ENCODE data around the gene CEP164. TPM values are rescaled to one million over a fixed set of nuclear protein-coding genes. Genes with fewer than 3 reads are reported as not detected.

The CEP164 gene
- total RNA-seq, 1 experiment from 2014 or later = 47.4 TPM

DNA sequence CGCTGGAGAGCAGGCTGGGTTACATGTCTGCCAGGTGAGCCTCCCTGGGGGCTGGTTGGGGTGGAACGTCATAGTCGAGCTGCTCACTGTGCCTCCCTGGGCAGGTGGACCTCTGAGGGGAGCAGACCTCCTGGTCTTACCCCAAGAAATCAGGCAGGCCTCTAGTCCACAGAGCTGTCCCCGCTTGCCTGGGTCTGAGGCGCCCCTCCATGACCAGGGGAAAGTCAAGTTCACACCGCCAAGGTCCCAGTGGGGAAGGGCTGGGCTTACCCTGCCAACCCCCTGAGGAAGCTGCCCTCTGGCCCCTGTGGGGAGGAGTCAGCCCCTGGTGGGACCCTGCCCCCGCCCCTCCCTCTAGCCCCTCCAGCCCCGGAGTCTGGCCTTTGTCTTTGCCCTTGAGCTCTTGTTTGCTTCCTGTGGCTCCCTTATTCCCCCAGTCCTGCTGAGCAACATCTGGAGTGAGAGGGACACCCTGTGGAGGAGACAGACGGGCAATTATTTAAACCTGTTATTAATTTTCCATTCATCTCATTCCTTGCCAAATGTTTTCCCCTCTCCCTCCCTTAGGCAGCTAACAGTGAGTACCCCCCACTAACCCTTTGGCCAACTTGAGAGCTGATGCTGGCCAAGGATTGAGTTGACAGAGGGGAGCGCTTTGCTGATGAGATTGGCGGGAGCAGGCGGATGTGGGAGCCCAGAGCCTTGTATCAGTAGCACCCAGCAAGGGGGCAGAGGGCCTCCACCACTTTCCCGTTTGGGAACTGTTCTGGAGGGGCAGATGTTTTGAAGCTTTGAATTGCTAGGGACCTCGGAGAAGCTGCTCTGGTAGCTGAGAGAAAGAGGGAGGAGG, 83.4 kb downstream of the CEP164 start:
- Mint-ChIP-seq H3K4me3 (ENCODE audit: unreplicated experiment) (no peak overlapping the region), H3K27me3 (ENCODE audit: insufficient read depth, unreplicated experiment) (no peaks in the 10 kb centered on the region), H3K27ac (ENCODE audit: low read depth, unreplicated experiment) (no peak overlapping the region), H3K4me1 (ENCODE audit: insufficient read depth, unreplicated experiment) (no peaks in the 10 kb centered on the region), H3K9me3 (ENCODE audit: unreplicated experiment) (no peaks in the 10 kb centered on the region), H3K36me3 (ENCODE audit: insufficient read depth, unreplicated experiment) (peaks cover 26% of the 10 kb centered on the region)
- intact Hi-C loops (cut with micrococcal nuclease) = no loop called here
- BruUV-seq (replicated peaks) = no TSS peak
- ChIA-PET CTCF (interaction anchor here (0.5 to 5.1 kb wide), 3 partner anchors 15 to 407 kb away, joined by 3 to 42 read pairs (median 5); no protein-coding TSS in a partner anchor), POLR2A (no interaction called here)
- TF ChIP-seq, protein P1, sequence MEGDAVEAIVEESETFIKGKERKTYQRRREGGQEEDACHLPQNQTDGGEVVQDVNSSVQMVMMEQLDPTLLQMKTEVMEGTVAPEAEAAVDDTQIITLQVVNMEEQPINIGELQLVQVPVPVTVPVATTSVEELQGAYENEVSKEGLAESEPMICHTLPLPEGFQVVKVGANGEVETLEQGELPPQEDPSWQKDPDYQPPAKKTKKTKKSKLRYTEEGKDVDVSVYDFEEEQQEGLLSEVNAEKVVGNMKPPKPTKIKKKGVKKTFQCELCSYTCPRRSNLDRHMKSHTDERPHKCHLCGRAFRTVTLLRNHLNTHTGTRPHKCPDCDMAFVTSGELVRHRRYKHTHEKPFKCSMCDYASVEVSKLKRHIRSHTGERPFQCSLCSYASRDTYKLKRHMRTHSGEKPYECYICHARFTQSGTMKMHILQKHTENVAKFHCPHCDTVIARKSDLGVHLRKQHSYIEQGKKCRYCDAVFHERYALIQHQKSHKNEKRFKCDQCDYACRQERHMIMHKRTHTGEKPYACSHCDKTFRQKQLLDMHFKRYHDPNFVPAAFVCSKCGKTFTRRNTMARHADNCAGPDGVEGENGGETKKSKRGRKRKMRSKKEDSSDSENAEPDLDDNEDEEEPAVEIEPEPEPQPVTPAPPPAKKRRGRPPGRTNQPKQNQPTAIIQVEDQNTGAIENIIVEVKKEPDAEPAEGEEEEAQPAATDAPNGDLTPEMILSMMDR (IDR thresholded peaks at IDR 0.05; ENCODE audit: unreplicated experiment) = no peak
- no peak for DNase-seq (ENCODE audit: unreplicated experiment)

DNA sequence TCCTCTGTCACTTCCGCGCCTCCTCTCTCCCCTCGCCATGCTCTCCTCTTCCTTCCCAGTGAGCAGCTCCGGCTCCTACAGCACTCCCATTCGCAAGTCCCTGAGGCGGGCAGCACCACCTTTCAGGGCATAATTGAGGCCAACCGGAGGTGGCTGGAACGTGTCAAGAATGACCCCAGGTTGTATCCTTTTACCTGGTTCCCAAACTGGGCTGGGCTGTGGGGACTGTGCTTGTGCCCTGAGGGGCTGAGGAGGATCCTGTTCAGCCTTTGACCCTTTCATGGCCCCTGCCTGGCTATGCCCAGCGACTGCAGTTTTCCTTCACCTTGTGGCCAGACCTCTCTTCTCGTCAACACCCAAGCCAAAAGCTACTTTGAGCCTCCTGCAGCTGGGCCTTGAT, 84.1 kb downstream of the CEP164 start:
- no TSS peak for BruUV-seq (replicated peaks)
- Mint-ChIP-seq H3K4me3 (ENCODE audit: unreplicated experiment) (no peak overlapping the region), H3K4me1 (ENCODE audit: insufficient read depth, unreplicated experiment) (no peaks in the 10 kb centered on the region), H3K27ac (ENCODE audit: low read depth, unreplicated experiment) (no peak overlapping the region), H3K27me3 (ENCODE audit: insufficient read depth, unreplicated experiment) (no peaks in the 10 kb centered on the region), H3K9me3 (ENCODE audit: unreplicated experiment) (no peaks in the 10 kb centered on the region), H3K36me3 (ENCODE audit: insufficient read depth, unreplicated experiment) (peaks cover 20% of the 10 kb centered on the region)
- ChIA-PET POLR2A (no interaction called here), CTCF (interaction anchor here (5.1 kb wide), 1 partner anchor 14 kb away, joined by 42 read pairs; no protein-coding TSS in a partner anchor)
- DNase-seq (ENCODE audit: unreplicated experiment) = no peak
- intact Hi-C loops (cut with micrococcal nuclease) = no loop called here
- TF ChIP-seq, protein P1 (IDR thresholded peaks at IDR 0.05; ENCODE audit: unreplicated experiment) = no peak

DNA sequence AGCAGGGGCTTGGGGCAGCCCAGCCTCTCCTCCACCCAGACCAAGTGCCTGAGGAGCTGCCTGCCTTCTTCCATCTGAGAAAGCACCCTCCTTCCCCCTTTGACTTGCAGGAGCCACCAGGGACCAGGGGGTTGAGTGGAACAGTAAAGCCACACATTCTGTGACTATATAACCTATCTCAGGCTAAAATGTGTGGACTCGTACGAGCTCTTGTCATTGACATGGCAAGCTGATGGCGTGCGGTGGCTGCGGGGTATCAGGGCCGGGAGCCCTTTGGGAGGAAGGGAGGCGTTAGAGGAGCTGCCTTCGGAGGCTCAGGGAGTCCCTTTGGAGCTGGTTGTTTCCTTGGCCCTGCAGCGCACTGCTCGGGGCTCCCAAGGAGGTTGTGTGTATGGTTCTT, 84.5 kb downstream of the CEP164 start:
- intact Hi-C loops (cut with micrococcal nuclease) = no loop called here
- TF ChIP-seq, protein P1 (IDR thresholded peaks at IDR 0.05; ENCODE audit: unreplicated experiment) = no peak
- Mint-ChIP-seq H3K27me3 (ENCODE audit: insufficient read depth, unreplicated experiment) (no peaks in the 10 kb centered on the region), H3K4me3 (ENCODE audit: unreplicated experiment) (no peak overlapping the region), H3K36me3 (ENCODE audit: insufficient read depth, unreplicated experiment) (peaks cover 15% of the 10 kb centered on the region), H3K9me3 (ENCODE audit: unreplicated experiment) (no peaks in the 10 kb centered on the region), H3K4me1 (ENCODE audit: insufficient read depth, unreplicated experiment) (no peaks in the 10 kb centered on the region), H3K27ac (ENCODE audit: low read depth, unreplicated experiment) (no peak overlapping the region)
- BruUV-seq (replicated peaks) = TSS peak; percentile 12
- DNase-seq (ENCODE audit: unreplicated experiment) = no peak
- ChIA-PET POLR2A (no interaction called here), CTCF (interaction anchor here (5.1 kb wide), 1 partner anchor 14 kb away, joined by 42 read pairs; no protein-coding TSS in a partner anchor)

DNA sequence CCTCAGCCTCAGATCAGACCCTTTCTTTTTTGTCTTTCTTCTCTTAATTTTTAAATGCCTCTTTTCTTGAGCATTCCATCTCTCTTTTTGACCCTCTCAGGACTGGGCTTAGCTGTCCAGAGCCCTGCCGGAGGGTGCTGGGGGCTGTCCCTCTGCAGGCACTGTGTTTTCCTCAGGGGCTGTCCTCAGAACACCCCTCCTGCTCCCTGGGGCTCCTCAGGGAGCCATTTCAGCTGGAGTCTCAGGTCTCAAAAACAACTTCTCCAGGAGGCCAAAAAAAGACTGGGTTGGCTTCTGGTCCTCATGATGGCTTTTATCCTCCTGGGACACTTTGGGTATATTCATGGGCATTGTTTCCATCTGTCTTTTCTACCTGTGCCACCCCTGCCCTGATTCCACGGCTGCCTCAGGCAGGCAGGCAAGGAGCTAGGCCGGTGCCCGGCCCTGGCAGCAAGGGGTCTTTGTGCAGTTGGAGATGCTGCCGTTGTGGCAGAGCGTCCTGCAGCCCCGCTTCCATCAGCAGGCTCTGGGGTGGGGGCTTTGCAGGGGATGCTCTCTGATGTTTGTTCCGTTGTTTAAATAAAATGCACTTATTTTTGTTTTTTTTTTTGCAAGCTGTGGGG, 85.1 kb downstream of the CEP164 start:
- intact Hi-C loops (cut with micrococcal nuclease) = no loop called here
- Mint-ChIP-seq H3K9me3 (ENCODE audit: unreplicated experiment) (no peaks in the 10 kb centered on the region), H3K36me3 (ENCODE audit: insufficient read depth, unreplicated experiment) (peaks cover 10% of the 10 kb centered on the region), H3K4me1 (ENCODE audit: insufficient read depth, unreplicated experiment) (no peaks in the 10 kb centered on the region), H3K4me3 (ENCODE audit: unreplicated experiment) (no peak overlapping the region), H3K27me3 (ENCODE audit: insufficient read depth, unreplicated experiment) (no peaks in the 10 kb centered on the region), H3K27ac (ENCODE audit: low read depth, unreplicated experiment) (no peak overlapping the region)
- BruUV-seq (replicated peaks) = no TSS peak
- TF ChIP-seq, protein P1 (IDR thresholded peaks at IDR 0.05; ENCODE audit: unreplicated experiment) = no peak
- ChIA-PET CTCF (interaction anchor here (0.6 to 5.1 kb wide), 2 partner anchors 13 to 256 kb away, joined by 3 to 42 read pairs; no protein-coding TSS in a partner anchor), POLR2A (interaction anchor here (0.7 to 0.9 kb wide), 2 partner anchors 23 to 953 kb away, joined by 3 to 4 read pairs; no protein-coding TSS in a partner anchor)
- DNase-seq (ENCODE audit: unreplicated experiment) = no peak

All from MCF 10A (cell line).